GM12875 (cell line): ENCODE results near the gene CTRB2.
"Not testable (repeated sequence)": the region's sequence is repeated elsewhere in the genome, so short reads cannot be mapped to it uniquely, and the experiment has no call there.

ENCODE experiments used
- H3K4me3 ChIP-seq: one replicate; pipeline ENCODE4 v1.5.1; 2011; ENCODE audit warnings: low read depth, low read length, control low read depth
- CTCF ChIP-seq: IDR thresholded peaks from 2 replicates; pipeline ENCODE4 v1.5.1; 2011; ENCODE audit warnings: low read depth, mild to moderate bottlenecking, control low read depth, inconsistent platforms, low read length, moderate library complexity, borderline replicate concordance; ENCODE audit not compliant: insufficient read depth

CTRB2 gene

GRCh38 chr16:75244844-75245758, 38.1 kb upstream of the CTRB2 start:
- TF ChIP-seq CTCF = no peak
- H3K4me3 ChIP-seq = no peak overlapping the region

GRCh38 chr16:75244225-75244809, 37.4 kb upstream of the CTRB2 start:
- no peak for TF ChIP-seq CTCF
- no peak overlapping the region for H3K4me3 ChIP-seq

- TF ChIP-seq CTCF = no peak
- H3K4me3 ChIP-seq = no peak overlapping the region
These were observed 36.8 kb upstream of the CTRB2 start for GRCh38 chr16:75243667-75244224.

- not testable (repeated sequence) for H3K4me3 ChIP-seq
These were observed 35.6 kb upstream of the CTRB2 start for GRCh38 chr16:75242436-75243078.

- H3K4me3 ChIP-seq = no peak overlapping the region
- TF ChIP-seq CTCF = no peak
These were observed 35.0 kb upstream of the CTRB2 start for GRCh38 chr16:75241955-75242354.

- TF ChIP-seq CTCF = no peak
- no peak overlapping the region for H3K4me3 ChIP-seq
These were observed 34.5 kb upstream of the CTRB2 start for GRCh38 chr16:75241412-75241811.

GRCh38 chr16:75240633-75241032, 33.7 kb upstream of the CTRB2 start:
- H3K4me3 ChIP-seq = not testable (repeated sequence)
